HG02840 (cell line): ENCODE measurements around the gene STAMBPL1.
A peak's percentile ranks its signal among the peaks of the same experiment; 100 is the strongest.
"Not testable (repeated sequence)": the region's sequence is repeated elsewhere in the genome, so short reads cannot be mapped to it uniquely, and the experiment has no call there.

ENCODE experiments used
- ATAC-seq: cut with Tn5 transposase; IDR thresholded peaks from one replicate; pipeline ENCODE4 v1.9.1; 2021; ENCODE audit warnings: mild to moderate bottlenecking, moderate library complexity, moderate number of reproducible peaks; ENCODE audit not compliant: unreplicated experiment, low FRiP score

The STAMBPL1 gene

GRCh38 chr10:88879534-88880281 lies at the start of gene STAMBPL1:
Gene STAMBPL1, plus strand, starts transcription at chr10:88880245. Its CDS starts 21,464 bp downstream, at chr10:88901709.
- peak; percentile 53 for ATAC-seq

GRCh38 chr10:88830643-88831268 lies 49.3 kb upstream of the STAMBPL1 start:
- no peak for ATAC-seq

DNA sequence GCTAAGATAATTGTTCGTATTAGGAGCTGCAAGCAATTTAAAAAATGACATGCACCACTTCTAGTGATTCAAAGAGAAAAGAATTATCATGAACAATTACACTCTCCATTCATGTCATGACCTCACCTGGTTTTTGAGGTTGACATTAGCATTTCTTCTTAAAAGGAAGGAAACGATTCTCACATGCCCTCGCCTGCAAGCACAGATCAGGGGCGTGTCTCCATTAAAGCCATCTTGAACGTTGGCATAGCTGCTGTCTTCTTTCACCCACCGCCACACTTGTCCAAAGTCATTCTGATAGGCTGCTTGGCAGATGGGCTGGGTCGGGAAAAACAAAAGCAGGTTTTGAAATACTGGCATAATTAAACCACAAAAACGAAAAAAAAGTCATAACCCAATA lies 48.3 kb upstream of the STAMBPL1 start:
- ATAC-seq: no peak

DNA sequence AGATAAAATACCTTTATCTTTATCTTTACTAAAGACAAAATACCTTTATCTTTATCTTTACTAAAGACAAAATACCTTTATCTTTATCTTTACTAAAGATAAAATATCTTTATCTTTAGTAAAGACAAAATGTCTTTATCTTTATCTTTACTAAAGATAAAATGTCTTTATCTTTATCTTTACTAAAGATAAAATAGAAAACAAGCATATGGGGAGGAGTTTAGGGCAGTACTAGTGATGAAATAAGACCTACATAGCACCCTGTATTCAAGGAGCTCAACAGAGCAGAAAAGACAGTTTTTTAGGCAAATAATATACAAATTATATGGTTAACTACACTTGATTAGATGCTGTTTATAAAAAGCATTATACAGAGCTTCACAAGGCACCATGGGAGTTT lies 47.7 kb upstream of the STAMBPL1 start:
- ATAC-seq: no peak

DNA sequence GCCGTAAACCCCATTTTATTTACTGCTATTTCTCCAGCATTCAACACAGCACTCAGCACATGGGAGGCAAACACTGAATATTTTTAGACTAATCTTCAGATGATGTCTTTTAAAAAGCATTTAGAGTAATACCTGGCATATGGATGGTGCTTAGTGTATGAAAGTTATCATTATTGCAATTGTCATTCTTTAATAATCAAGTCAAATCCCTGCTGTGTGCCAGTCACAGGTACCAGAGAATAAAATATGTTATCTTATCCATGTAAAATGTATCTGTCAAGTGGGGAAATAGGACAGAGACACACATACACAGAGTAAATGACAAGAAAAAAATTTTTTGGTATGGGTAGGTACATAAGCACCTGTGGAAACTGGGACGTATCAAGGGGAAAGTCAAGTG lies 46.9 kb upstream of the STAMBPL1 start:
- ATAC-seq: no peak

DNA sequence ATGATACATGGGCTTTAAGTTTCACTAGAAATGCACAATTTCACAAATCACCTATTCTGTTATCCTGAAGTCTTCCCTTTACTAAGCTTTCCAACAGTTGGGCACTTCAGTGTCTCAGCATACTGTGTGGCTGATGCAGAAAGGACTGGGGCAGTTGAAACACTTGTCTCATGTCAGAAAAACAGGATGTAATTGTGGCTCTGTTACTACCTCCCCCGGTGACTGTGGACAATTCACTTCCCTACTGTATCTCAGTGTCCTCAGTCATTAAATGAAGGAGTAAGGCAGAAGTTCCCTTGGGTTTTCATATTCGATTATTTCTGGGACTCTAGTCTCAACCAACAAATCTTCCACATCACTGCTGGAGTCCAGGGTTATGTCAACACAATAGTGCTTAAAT lies 46.3 kb upstream of the STAMBPL1 start:
- ATAC-seq: no peak

DNA sequence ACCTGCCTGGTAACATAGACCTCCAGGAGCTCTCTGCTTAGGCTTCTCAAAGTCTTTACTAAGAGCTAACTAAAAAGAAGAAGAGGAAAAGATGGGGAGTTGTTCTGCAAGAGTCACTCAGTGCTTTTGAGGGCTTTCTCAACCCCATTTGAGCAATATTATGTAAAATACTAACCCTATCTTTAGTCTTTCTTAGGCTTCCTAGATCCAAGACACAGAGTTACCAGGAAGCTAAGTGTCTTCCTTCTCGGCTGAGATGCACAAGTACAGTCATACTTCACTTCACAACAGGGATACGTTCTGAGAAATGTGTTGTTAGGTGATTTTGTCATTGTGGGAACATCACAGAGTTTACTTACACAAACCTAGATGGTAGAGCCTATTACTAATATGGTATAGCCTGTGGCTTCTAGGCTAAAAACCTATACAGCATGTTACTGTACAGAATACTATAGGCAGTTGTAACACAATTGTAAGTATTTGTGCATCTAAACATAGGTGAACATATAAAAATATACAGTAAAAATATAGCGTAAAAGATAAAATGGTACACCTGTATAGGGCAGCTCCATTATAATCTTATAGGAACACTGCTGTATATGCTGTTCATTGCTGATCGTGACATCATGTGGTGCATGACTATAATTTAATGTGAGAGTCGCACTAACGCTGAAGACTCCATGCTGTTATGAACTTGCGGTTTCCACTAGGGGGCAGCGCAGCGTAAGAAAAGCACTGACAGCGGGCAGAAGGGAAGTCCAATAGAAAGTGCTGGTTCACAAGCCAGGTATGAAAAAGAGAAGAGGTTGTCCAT lies 44.7 kb upstream of the STAMBPL1 start:
- peak; percentile 76 for ATAC-seq

- ATAC-seq: no peak
Observed at GRCh38 chr10:88835910-88836221, 44.2 kb upstream of the STAMBPL1 start.

GRCh38 chr10:88837632-88838031 lies 42.4 kb upstream of the STAMBPL1 start:
- ATAC-seq: not testable (repeated sequence)

GRCh38 chr10:88838766-88839350 lies 41.2 kb upstream of the STAMBPL1 start:
- ATAC-seq: no peak

GRCh38 chr10:88840104-88840503 lies 39.9 kb upstream of the STAMBPL1 start:
- ATAC-seq: no peak

DNA sequence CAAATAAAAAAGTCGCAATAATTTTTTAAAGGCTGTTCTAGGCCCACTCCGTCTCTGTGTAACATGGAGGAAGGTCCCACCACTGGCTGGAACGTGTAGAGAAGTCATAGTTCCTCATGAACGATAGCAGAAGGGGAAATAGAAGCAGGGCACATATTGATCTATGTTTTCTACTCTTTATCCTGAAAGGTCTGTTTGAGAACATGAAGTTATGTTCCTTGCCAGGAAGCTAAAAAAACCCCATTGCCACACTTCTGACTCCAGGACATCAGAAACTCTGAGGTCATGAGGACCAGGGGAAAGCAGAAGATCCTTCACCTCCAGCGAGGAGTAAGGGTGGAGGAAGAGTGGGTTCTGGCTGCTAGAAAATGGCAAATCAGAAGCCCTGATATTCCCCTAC lies 39.2 kb upstream of the STAMBPL1 start:
- ATAC-seq: no peak

- no peak for ATAC-seq
Observed at GRCh38 chr10:88841316-88842111, 38.5 kb upstream of the STAMBPL1 start.

- no peak for ATAC-seq
Observed at GRCh38 chr10:88843171-88843570, 36.9 kb upstream of the STAMBPL1 start.

- no peak for ATAC-seq
Observed at GRCh38 chr10:88848499-88848898, 31.5 kb upstream of the STAMBPL1 start.

DNA sequence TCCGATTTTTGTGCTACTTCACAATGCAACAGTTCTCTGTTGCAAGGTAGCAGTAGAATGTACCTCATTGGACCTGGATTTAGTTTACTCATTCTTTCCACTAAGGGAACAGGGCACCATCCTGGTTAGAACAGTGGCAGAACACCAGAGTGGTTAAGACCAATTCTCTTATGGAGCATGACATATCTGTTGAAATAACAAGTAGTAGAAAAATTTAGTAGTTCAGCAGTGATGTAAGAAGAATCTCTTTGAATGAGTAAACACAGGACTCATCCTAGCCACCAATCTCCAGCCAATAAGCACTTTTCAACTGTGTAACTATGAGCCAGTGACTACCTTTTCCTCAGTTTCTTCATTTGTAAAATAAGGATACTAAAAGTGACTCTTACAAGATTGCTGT lies 30.8 kb upstream of the STAMBPL1 start:
- ATAC-seq: no peak

- ATAC-seq: no peak
Observed at GRCh38 chr10:88850712-88851111, 29.3 kb upstream of the STAMBPL1 start.

GRCh38 chr10:88851706-88852105 lies 28.3 kb upstream of the STAMBPL1 start, which contains the start of gene ANKRD22:
Gene ANKRD22, minus strand, starts transcription at chr10:88851844. Its CDS starts 237 bp downstream, at chr10:88851607.
- no peak for ATAC-seq

DNA sequence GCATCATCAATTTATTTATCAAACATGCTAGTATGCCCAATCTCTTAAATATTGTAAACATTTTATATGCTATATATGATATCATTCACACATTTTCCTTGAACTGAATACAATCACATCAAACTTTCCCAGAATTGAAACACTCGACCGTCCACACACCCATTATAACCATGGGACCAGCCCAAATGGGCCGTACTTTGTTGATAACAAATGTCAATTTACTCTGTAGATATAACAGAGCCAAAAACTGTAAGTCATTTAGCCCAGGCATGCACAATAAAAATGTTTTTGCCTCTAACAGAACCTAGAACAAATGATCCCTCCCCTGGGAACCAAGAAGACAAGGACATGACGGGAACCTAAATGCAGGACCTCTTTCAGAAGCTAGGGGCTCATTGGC lies 27.7 kb upstream of the STAMBPL1 start:
- no peak for ATAC-seq
